CD4-positive, alpha-beta T cell (primary cell): ENCODE data around the gene ABCF2. TPM values are rescaled to one million over a fixed set of nuclear protein-coding genes. Genes with fewer than 3 reads are reported as not detected.

ENCODE experiments used
- ATAC-seq: fragments of 200-7000 bp; cut with Tn5 transposase; one replicate; pipeline ENCODE4 v1.10.0; 2022; ENCODE audit warnings: mild to moderate bottlenecking; ENCODE audit not compliant: poor library complexity
- CTCF ChIA-PET: fragments of 350-600 bp; sonication (Branson Sonifier 250); formaldehyde crosslinking; loops from one replicate; lab custom pipeline; 2021; ENCODE audit warnings: antibody characterized with exemption, inconsistent platforms; lab: Charles Lee
- POLR2A ChIA-PET: fragments of 350-600 bp; sonication (Branson Sonifier 250); formaldehyde crosslinking; loops from one replicate; lab custom pipeline; 2021; ENCODE audit warnings: antibody characterized with exemption, inconsistent platforms; lab: Charles Lee
- DNase-seq, 14 experiments: peaks; one replicate each; pipeline ENCODE4 v3.0.0-alpha.2; 2013 to 2020; ENCODE audit warnings: mixed read lengths in 2 of 14
- H3K27ac ChIP-seq, 2 donors: one replicate each; pipeline versions ENCODE4 v1.5.1 to v1.7.0; 2013; ENCODE audit warnings: low read length in 2 of 2, low read depth in 1 of 2, mild to moderate bottlenecking in 1 of 2
- H3K27me3 ChIP-seq, 2 experiments: 1 replicate in 1 of 2; 2 replicates in 1 of 2; pipeline versions ENCODE4 v1.6.1 to v1.7.0; 2013; ENCODE audit warnings: low read length in 2 of 2, control low read depth in 1 of 2, mild to moderate bottlenecking in 1 of 2, moderate library complexity in 1 of 2; ENCODE audit not compliant: insufficient read depth in 2 of 2, control insufficient read depth in 1 of 2
- H3K36me3 ChIP-seq: one replicate; pipeline ENCODE4 v1.6.1; 2013; ENCODE audit warnings: low read length, control low read depth; ENCODE audit not compliant: insufficient read depth
- H3K4me1 ChIP-seq: one replicate; pipeline ENCODE4 v1.6.1; 2013; ENCODE audit warnings: low read length, control low read depth; ENCODE audit not compliant: insufficient read depth
- H3K4me3 ChIP-seq: one replicate; pipeline ENCODE4 v1.5.1; 2013; ENCODE audit warnings: mild to moderate bottlenecking, low read length, moderate library complexity
- H3K9me3 ChIP-seq, 2 experiments: 1 replicate in 1 of 2; 2 replicates in 1 of 2; pipeline versions ENCODE4 v1.6.1 to v1.7.0; 2013; ENCODE audit warnings: low read length in 2 of 2, mild to moderate bottlenecking in 2 of 2, control low read depth in 1 of 2, moderate library complexity in 1 of 2; ENCODE audit not compliant: control insufficient read depth in 1 of 2, insufficient read depth in 1 of 2
- H3K27ac Mint-ChIP-seq: one replicate; pipeline ENCODE4 v1.8.0; 2020; ENCODE audit warnings: mixed read lengths
- H3K27me3 Mint-ChIP-seq: one replicate; pipeline ENCODE4 v1.8.0; 2021; ENCODE audit warnings: mixed read lengths
- H3K36me3 Mint-ChIP-seq: one replicate; pipeline ENCODE4 v1.8.0; 2021; ENCODE audit warnings: low read depth, mixed read lengths
- H3K4me1 Mint-ChIP-seq: one replicate; pipeline ENCODE4 v1.8.0; 2021; ENCODE audit warnings: low read depth, mixed read lengths
- H3K4me3 Mint-ChIP-seq: one replicate; pipeline ENCODE4 v1.8.0; 2020; ENCODE audit warnings: mild to moderate bottlenecking, mixed read lengths
- H3K9me3 Mint-ChIP-seq: one replicate; pipeline ENCODE4 v1.8.0; 2020; ENCODE audit warnings: mixed read lengths
- CTCF ChIP-seq: fragments of 200-600 bp; IDR thresholded peaks from one replicate; pipeline ENCODE4 v1.8.0; 2022; ENCODE audit warnings: antibody characterized with exemption, mild to moderate bottlenecking
- intact Hi-C, 2 experiments: fragments of 100-400 bp; cut with DNase I in 1 of 2; cut with micrococcal nuclease in 1 of 2; formaldehyde crosslinking; loops; one replicate each; pipeline versions ENCODE4 v1.15.1 to v1.9.0; 2023 to 2025; cut with DNase I, micrococcal nuclease
- total RNA-seq, 174 experiments: library from RNA in 2 of 174; stranded (reverse) in 2 of 174; gene quantifications; one replicate each; pipeline ENCODE4 v1.2.3 and lab custom pipeline; 2021 to 2026

The ABCF2 gene
- total RNA-seq, 2 experiments from 2014 or later = 12.3 to 13.2 TPM

GRCh38 chr7:151175047-151175792, 51.8 kb downstream of the ABCF2 start:
- no peaks in the 10 kb centered on the region for H3K36me3 Mint-ChIP-seq

GRCh38 chr7:151174246-151175046, 52.6 kb downstream of the ABCF2 start:
- intact Hi-C loops = loop anchor here in 1 of 2 experiments (10.0 kb wide), 1 partner anchor 890 kb away; no protein-coding TSS in a partner anchor
- H3K9me3 ChIP-seq = peaks cover 0 to 16% of the 10 kb centered on the region in 2 experiments
- peaks cover 15% of the 10 kb centered on the region for H3K4me1 ChIP-seq
- Mint-ChIP-seq H3K36me3 (no peaks in the 10 kb centered on the region), H3K9me3 (no peaks in the 10 kb centered on the region), H3K4me3 (no peak overlapping the region), H3K4me1 (no peaks in the 10 kb centered on the region), H3K27me3 (peaks cover 54% of the 10 kb centered on the region), H3K27ac (no peak overlapping the region)
- no peaks in the 10 kb centered on the region for H3K36me3 ChIP-seq
- DNase-seq = peak in 6 of 14 experiments; percentile 11 to 71 (median 30)
- no peak for ATAC-seq
- CTCF ChIA-PET = no interaction called here
- POLR2A ChIA-PET = no interaction called here
- peaks cover 5 to 6% of the 10 kb centered on the region in 2 experiments for H3K27me3 ChIP-seq
- H3K4me3 ChIP-seq = no peak overlapping the region
- TF ChIP-seq CTCF = no peak
- H3K27ac ChIP-seq = no peak overlapping the region

More at GRCh38 chr7:151175047-151175792, 51.8 kb downstream of the ABCF2 start:
- ChIA-PET POLR2A (no interaction called here), CTCF (no interaction called here)
- H3K4me3 ChIP-seq = no peak overlapping the region
- ATAC-seq = no peak
- TF ChIP-seq CTCF = no peak
- peaks cover 15% of the 10 kb centered on the region for H3K4me1 ChIP-seq
- intact Hi-C loops = loop anchor here in 1 of 2 experiments (10.0 kb wide), 1 partner anchor 890 kb away; no protein-coding TSS in a partner anchor
- Mint-ChIP-seq H3K9me3 (no peaks in the 10 kb centered on the region), H3K27ac (no peak overlapping the region), H3K4me3 (no peak overlapping the region), H3K27me3 (peaks cover 46% of the 10 kb centered on the region), H3K4me1 (no peaks in the 10 kb centered on the region)
- no peak for DNase-seq
- no peak overlapping the region for H3K27ac ChIP-seq
- H3K27me3 ChIP-seq = peaks cover 3 to 5% of the 10 kb centered on the region in 2 experiments
- peaks cover 0 to 16% of the 10 kb centered on the region in 2 experiments for H3K9me3 ChIP-seq
- H3K36me3 ChIP-seq = no peaks in the 10 kb centered on the region

GRCh38 chr7:151173386-151174245, 53.4 kb downstream of the ABCF2 start:
- Mint-ChIP-seq H3K27me3 (peaks cover 58% of the 10 kb centered on the region), H3K9me3 (no peaks in the 10 kb centered on the region), H3K27ac (no peak overlapping the region)

More at GRCh38 chr7:151173386-151174245, 53.4 kb downstream of the ABCF2 start:
- DNase-seq (peak in 1 of 14 experiments; percentile 24), ATAC-seq (no peak)
- TF ChIP-seq CTCF = no peak
- intact Hi-C loops = loop anchor here in 1 of 2 experiments (10.0 kb wide), 1 partner anchor 889 kb away; no protein-coding TSS in a partner anchor
- Histone ChIP-seq H3K27me3 (peaks cover 13 to 14% of the 10 kb centered on the region in 2 experiments), H3K4me3 (no peak overlapping the region), H3K9me3 (peaks cover 0 to 16% of the 10 kb centered on the region in 2 experiments), H3K36me3 (no peaks in the 10 kb centered on the region), H3K4me1 (peaks cover 15% of the 10 kb centered on the region), H3K27ac (no peak overlapping the region)
- POLR2A ChIA-PET = no interaction called here
- CTCF ChIA-PET = no interaction called here
- H3K4me3 Mint-ChIP-seq = no peak overlapping the region
- H3K4me1 Mint-ChIP-seq = peaks cover 2% of the 10 kb centered on the region
- no peaks in the 10 kb centered on the region for H3K36me3 Mint-ChIP-seq
